ENCODE results near the gene VTI1A.

GRCh38 chr10:112525200-112525599, 78.2 kb downstream of the VTI1A start:
- no peak for TF ChIP-seq CTCF (IDR thresholded peaks at IDR 0.05)
- TF ChIP-seq POLR2A (IDR thresholded peaks at IDR 0.05), result no peak
